ENCODE results near the gene GALNT12.

Gene GALNT12

GRCh38 chr9:98834386-98834785 is 26.9 kb downstream of the GALNT12 start:
- no peak for DNase-seq

- no peak for DNase-seq
These were observed 28.7 kb downstream of the GALNT12 start for GRCh38 chr9:98836206-98836605.

GRCh38 chr9:98837516-98837915 is 30.0 kb downstream of the GALNT12 start:
- no peak for DNase-seq

GRCh38 chr9:98838155-98838867 is 30.8 kb downstream of the GALNT12 start:
- DNase-seq, result no peak

- DNase-seq, result no peak
These were observed 31.5 kb downstream of the GALNT12 start for GRCh38 chr9:98838868-98839565.

GRCh38 chr9:98839724-98840123 is 32.3 kb downstream of the GALNT12 start:
- DNase-seq, result no peak

GRCh38 chr9:98842510-98842909 is 35.0 kb downstream of the GALNT12 start:
- no peak for DNase-seq

GRCh38 chr9:98846081-98846480 is 38.6 kb downstream of the GALNT12 start:
- DNase-seq, result no peak

- DNase-seq, result no peak
These were observed 39.4 kb downstream of the GALNT12 start for GRCh38 chr9:98846879-98847278.

GRCh38 chr9:98848450-98849149 is 41.1 kb downstream of the GALNT12 start:
- DNase-seq, result peak; percentile 67

- DNase-seq, result no peak
These were observed 42.1 kb downstream of the GALNT12 start for GRCh38 chr9:98849563-98849962.

GRCh38 chr9:98850851-98851729 is 43.6 kb downstream of the GALNT12 start:
- no peak for DNase-seq

GRCh38 chr9:98851730-98852459 is 44.4 kb downstream of the GALNT12 start:
- DNase-seq, result peak; percentile 7

GRCh38 chr9:98852460-98852734 is 44.9 kb downstream of the GALNT12 start:
- no peak for DNase-seq

- no peak for DNase-seq
These were observed 45.5 kb downstream of the GALNT12 start for GRCh38 chr9:98852961-98853360.

GRCh38 chr9:98854266-98854665 is 46.8 kb downstream of the GALNT12 start:
- DNase-seq, result no peak

GRCh38 chr9:98855592-98855991 is 48.1 kb downstream of the GALNT12 start:
- DNase-seq, result no peak

GRCh38 chr9:98856982-98857381 is 49.5 kb downstream of the GALNT12 start:
- no peak for DNase-seq

- DNase-seq, result no peak
These were observed 52.5 kb downstream of the GALNT12 start for GRCh38 chr9:98859941-98860340.

- no peak for DNase-seq
These were observed 53.4 kb downstream of the GALNT12 start for GRCh38 chr9:98860871-98861293.

- DNase-seq, result no peak
These were observed 54.5 kb downstream of the GALNT12 start for GRCh38 chr9:98861781-98862504.

- no peak for DNase-seq
These were observed 55.5 kb downstream of the GALNT12 start for GRCh38 chr9:98862936-98863335.
